GM21423 (cell line): ENCODE results near the gene SRP72.

Source experiments
- ATAC-seq: cut with Tn5 transposase; IDR thresholded peaks from one replicate; pipeline ENCODE4 v1.9.1; 2021; ENCODE audit warnings: mild to moderate bottlenecking, moderate library complexity; ENCODE audit not compliant: unreplicated experiment

The SRP72 gene

GRCh38 chr4:56537147-56537546, 69.7 kb downstream of the SRP72 start:
- no peak for ATAC-seq

- no peak for ATAC-seq
Measured at GRCh38 chr4:56540826-56541225, 73.4 kb downstream of the SRP72 start.

GRCh38 chr4:56544573-56545131, 77.2 kb downstream of the SRP72 start:
- ATAC-seq = peak; percentile 97

DNA sequence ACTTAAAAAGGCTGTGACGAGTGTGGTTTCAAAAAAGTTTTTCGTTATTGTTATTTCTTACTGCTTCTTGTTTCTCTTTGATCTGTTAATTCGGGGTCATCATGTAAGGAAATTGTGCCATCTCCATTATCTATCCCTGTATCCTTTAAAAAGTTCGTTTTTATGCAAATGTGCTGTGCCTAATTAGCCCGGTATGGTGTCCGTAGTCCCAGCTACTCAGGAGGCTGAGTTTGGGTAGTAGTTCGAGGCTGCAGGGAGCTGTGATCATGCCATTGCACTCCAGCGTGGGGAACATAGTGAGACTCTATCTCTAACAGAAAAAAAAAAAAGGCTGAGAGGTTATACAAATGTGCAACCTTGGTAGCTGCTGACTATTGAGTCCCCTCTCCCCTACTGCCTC, 83.2 kb downstream of the SRP72 start:
- ATAC-seq = no peak

DNA sequence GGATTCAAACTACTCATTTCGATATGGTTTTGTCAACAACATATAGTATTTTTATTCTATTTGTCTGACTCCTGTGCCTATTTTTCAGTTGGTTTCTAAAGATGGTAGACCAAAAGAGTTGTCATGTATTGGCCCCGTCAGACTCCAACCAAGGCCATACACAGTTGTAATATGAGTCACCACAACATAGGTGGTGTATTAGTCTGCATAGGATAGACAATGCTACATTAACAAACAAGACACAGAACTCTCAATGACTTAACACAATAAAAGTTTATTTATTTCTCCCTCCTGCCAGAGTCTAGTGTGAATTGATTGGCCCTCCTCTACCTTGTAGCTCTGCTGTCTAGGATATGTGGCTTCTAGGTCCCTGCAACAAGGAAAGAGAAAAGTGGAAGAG, 84.1 kb downstream of the SRP72 start:
- no peak for ATAC-seq

- no peak for ATAC-seq
Measured at GRCh38 chr4:56552273-56552672, 84.9 kb downstream of the SRP72 start.
